Activated CD4-positive, alpha-beta memory T cell treated with anti-CD3 and anti-CD28 coated beads for 36 hours (primary cell): ENCODE data around the gene ELFN2. TPM values are rescaled to one million over a fixed set of nuclear protein-coding genes. Genes with fewer than 3 reads are reported as not detected.

Experiments
- CTCF ChIA-PET: fragments of 350-600 bp; sonication (Branson Sonifier 250); formaldehyde crosslinking; loops from one replicate; lab custom pipeline; 2021; ENCODE audit warnings: antibody characterized with exemption, inconsistent platforms; lab: Charles Lee
- POLR2A ChIA-PET: fragments of 350-600 bp; sonication (Branson Sonifier 250); formaldehyde crosslinking; loops from one replicate; lab custom pipeline; 2021; ENCODE audit warnings: antibody characterized with exemption; lab: Charles Lee
- DNase-seq: peaks from one replicate; pipeline ENCODE4 v3.0.0-alpha.2; 2020
- H3K27ac Mint-ChIP-seq: one replicate; pipeline ENCODE4 v1.8.0; 2021; ENCODE audit warnings: mixed read lengths
- H3K27me3 Mint-ChIP-seq: one replicate; pipeline ENCODE4 v1.8.0; 2021; ENCODE audit warnings: mixed read lengths
- H3K36me3 Mint-ChIP-seq: one replicate; pipeline ENCODE4 v1.8.0; 2021; ENCODE audit warnings: mixed read lengths
- H3K4me1 Mint-ChIP-seq: one replicate; pipeline ENCODE4 v1.8.0; 2021; ENCODE audit warnings: low read depth, mixed read lengths
- H3K4me3 Mint-ChIP-seq: one replicate; pipeline ENCODE4 v1.8.0; 2021; ENCODE audit warnings: mild to moderate bottlenecking, mixed read lengths
- H3K9me3 Mint-ChIP-seq: one replicate; pipeline ENCODE4 v1.8.0; 2021; ENCODE audit warnings: mixed read lengths
- intact Hi-C: fragments of 100-400 bp; cut with micrococcal nuclease; formaldehyde crosslinking; loops from one replicate; pipeline ENCODE4 v1.15.1; 2023
- total RNA-seq, 2 experiments: library from RNA; stranded (reverse); gene quantifications; one replicate each; pipeline ENCODE4 v1.2.3, GENCODE V29; 2021

Gene ELFN2
- total RNA-seq, 2 experiments from 2014 or later, result 0.39 to 0.57 TPM

DNA sequence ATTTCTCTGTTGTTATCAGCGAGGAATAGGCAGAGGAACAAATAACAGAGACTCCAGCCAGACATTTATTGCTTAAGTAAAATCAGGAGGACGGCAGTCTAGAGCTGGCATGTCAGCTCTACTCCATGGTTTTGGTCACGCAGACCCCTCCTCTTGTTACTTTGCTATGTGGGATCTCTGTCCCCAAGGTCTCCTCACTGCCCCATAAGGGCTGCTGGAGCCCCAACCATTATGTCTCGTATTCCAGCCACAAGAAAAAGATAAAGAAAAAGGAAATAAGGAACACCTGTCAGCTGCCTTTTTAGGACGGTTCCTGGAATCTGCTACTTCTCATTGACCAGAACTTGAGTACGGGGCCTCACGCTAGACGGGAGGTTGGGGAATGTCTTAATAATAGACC lies 70.4 kb downstream of the ELFN2 start:
- intact Hi-C loops, result no loop called here
- Mint-ChIP-seq H3K36me3 (no peaks in the 10 kb centered on the region), H3K27ac (no peak overlapping the region), H3K4me1 (no peaks in the 10 kb centered on the region), H3K4me3 (no peak overlapping the region), H3K9me3 (no peaks in the 10 kb centered on the region), H3K27me3 (no peaks in the 10 kb centered on the region)
- ChIA-PET CTCF (no interaction called here), POLR2A (no interaction called here)
- no peak for DNase-seq

DNA sequence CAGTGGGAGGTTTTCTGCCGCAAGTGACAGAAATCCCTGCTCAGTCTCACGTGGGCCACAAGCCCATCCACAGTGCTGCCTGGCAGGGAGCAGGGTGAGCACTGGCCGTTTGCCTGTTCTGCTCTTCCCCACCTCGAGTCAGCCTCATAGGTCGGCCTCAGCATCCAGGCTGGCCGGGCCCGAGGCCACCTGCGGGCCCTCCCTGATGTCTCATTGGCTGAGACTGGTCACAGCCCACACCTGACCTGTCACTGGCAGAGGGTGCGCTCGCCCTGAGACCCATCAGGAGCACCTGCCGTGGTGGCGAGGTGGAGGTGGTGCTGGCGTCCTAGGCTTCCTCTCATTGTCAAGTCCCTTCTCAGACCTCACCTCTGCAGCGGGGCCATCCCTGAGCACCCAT lies 72.1 kb downstream of the ELFN2 start:
- H3K4me1 Mint-ChIP-seq, result no peaks in the 10 kb centered on the region
- H3K9me3 Mint-ChIP-seq, result no peaks in the 10 kb centered on the region
- no peak for DNase-seq
- intact Hi-C loops, result no loop called here
- no peaks in the 10 kb centered on the region for H3K27me3 Mint-ChIP-seq
- no peaks in the 10 kb centered on the region for H3K36me3 Mint-ChIP-seq
- H3K27ac Mint-ChIP-seq, result no peak overlapping the region
- ChIA-PET CTCF (no interaction called here), POLR2A (no interaction called here)
- H3K4me3 Mint-ChIP-seq, result no peak overlapping the region

DNA sequence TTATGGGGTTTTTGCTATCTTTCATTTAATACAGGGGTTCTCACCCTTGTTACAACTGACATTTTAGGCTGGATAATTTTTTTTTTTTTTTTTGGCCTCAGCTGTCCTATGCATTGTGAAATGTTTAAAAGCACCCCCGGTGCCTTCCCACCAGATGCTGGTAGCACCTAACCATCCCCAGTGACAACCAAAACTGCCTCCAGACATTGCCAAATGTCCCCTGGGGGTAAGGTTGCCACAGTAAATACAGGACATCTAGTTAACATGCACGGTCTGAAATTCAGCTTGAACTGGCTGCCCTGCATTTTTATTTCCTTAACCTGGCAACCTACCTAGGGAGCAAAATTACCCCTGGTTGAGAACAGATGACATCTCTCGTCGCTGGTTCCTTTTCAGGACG lies 72.6 kb downstream of the ELFN2 start:
- DNase-seq, result no peak
- ChIA-PET POLR2A (no interaction called here), CTCF (no interaction called here)
- intact Hi-C loops, result no loop called here
- Mint-ChIP-seq H3K4me3 (no peak overlapping the region), H3K27ac (no peak overlapping the region), H3K27me3 (no peaks in the 10 kb centered on the region), H3K9me3 (no peaks in the 10 kb centered on the region), H3K4me1 (no peaks in the 10 kb centered on the region), H3K36me3 (no peaks in the 10 kb centered on the region)

DNA sequence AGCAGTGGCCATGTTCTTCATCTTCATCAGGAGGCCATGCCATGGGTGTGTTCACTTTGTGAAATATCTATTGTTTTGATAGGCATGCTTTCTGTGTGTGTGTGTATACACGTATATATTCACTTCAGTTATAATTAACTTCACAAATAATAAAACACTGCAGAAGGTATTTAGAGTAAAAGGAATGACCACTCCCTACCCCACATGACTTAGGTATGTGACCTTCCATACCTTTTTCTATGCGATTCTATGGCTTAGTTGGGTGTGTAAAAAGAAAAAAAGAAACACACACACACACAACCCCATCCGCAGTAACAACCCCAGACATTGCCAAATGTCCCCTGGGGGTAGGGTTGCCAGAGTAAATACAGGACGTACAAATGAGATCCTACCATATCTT lies 73.0 kb downstream of the ELFN2 start:
- no peak overlapping the region for H3K27ac Mint-ChIP-seq
- no peak overlapping the region for H3K4me3 Mint-ChIP-seq
- H3K27me3 Mint-ChIP-seq, result no peaks in the 10 kb centered on the region
- intact Hi-C loops, result no loop called here
- no peaks in the 10 kb centered on the region for H3K4me1 Mint-ChIP-seq
- no peak for DNase-seq
- POLR2A ChIA-PET, result no interaction called here
- CTCF ChIA-PET, result no interaction called here
- H3K9me3 Mint-ChIP-seq, result no peaks in the 10 kb centered on the region
- H3K36me3 Mint-ChIP-seq, result no peaks in the 10 kb centered on the region

DNA sequence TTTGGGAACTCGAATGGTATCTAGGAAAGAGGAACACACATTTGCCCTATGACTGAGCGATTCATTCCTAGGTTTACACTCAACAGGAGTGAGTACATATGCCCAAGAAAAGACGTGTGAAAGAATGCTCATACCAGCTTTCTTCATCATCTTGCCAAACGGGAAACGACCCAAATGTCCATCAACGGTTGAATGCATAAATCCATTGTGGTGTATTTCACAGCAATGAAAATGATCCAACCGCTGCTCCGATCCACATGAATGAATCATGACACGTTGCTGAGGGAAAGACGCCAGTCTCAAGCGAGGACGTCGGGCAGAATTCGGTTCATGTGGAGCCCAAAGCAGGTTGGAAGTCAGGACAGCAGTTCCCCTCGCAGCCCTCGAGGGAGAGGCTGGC lies 73.4 kb downstream of the ELFN2 start:
- Mint-ChIP-seq H3K4me1 (no peaks in the 10 kb centered on the region), H3K27ac (no peak overlapping the region), H3K36me3 (no peaks in the 10 kb centered on the region), H3K4me3 (no peak overlapping the region), H3K9me3 (no peaks in the 10 kb centered on the region), H3K27me3 (no peaks in the 10 kb centered on the region)
- CTCF ChIA-PET, result no interaction called here
- POLR2A ChIA-PET, result no interaction called here
- no peak for DNase-seq
- intact Hi-C loops, result no loop called here

DNA sequence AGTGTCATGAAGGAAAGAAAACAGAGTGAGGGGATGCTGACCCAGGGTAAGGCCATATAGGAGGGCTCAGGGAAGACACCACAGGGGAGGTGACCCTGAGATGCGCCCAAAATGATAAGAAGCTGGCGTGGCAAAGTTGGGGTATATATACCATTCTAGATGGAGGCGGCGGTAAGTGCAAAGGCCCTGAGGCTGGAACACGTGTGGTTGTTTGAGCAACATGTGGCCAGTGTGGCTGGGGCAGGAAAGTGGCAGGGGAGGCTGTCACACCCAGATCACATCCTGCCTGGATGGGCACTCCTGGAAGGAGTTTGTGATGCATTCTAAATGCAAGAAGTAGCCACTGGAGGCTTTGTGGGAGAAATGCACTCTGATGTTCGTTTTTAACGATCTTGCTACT lies 74.8 kb downstream of the ELFN2 start:
- intact Hi-C loops, result no loop called here
- H3K27ac Mint-ChIP-seq, result no peak overlapping the region
- DNase-seq, result no peak
- no peaks in the 10 kb centered on the region for H3K36me3 Mint-ChIP-seq
- no peaks in the 10 kb centered on the region for H3K4me1 Mint-ChIP-seq
- no peak overlapping the region for H3K4me3 Mint-ChIP-seq
- no peaks in the 10 kb centered on the region for H3K9me3 Mint-ChIP-seq
- H3K27me3 Mint-ChIP-seq, result no peaks in the 10 kb centered on the region
- POLR2A ChIA-PET, result interaction anchor here (0.6 kb wide), 1 partner anchor 109 kb away, joined by 3 read pairs; no protein-coding TSS in a partner anchor
- CTCF ChIA-PET, result no interaction called here

DNA sequence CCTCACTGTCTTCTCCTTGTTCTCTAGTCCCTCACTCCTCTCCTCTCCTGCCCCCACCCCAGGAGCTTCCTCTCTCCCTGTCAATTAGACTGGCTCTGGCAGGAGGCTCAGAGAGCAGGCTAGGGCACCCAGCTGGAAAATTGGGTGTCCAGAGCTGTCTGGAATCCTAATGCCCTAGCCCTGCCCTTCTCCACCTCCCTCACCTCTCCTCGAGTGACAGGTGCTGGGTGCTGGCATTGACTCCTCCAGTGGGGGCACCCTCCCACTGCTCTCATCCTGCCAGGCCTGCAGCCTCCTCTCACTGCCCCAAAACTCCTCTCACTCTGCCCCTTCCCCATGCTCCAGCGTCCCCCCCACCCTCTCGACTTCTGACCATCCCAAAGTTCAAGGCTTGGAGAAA lies 76.0 kb downstream of the ELFN2 start:
- H3K27ac Mint-ChIP-seq, result no peak overlapping the region
- no peaks in the 10 kb centered on the region for H3K27me3 Mint-ChIP-seq
- no peak for DNase-seq
- H3K4me1 Mint-ChIP-seq, result no peaks in the 10 kb centered on the region
- no peaks in the 10 kb centered on the region for H3K9me3 Mint-ChIP-seq
- no peaks in the 10 kb centered on the region for H3K36me3 Mint-ChIP-seq
- POLR2A ChIA-PET, result no interaction called here
- H3K4me3 Mint-ChIP-seq, result no peak overlapping the region
- intact Hi-C loops, result no loop called here
- CTCF ChIA-PET, result interaction anchor here (0.9 kb wide), 1 partner anchor 11 kb away, joined by 3 read pairs; no protein-coding TSS in a partner anchor

DNA sequence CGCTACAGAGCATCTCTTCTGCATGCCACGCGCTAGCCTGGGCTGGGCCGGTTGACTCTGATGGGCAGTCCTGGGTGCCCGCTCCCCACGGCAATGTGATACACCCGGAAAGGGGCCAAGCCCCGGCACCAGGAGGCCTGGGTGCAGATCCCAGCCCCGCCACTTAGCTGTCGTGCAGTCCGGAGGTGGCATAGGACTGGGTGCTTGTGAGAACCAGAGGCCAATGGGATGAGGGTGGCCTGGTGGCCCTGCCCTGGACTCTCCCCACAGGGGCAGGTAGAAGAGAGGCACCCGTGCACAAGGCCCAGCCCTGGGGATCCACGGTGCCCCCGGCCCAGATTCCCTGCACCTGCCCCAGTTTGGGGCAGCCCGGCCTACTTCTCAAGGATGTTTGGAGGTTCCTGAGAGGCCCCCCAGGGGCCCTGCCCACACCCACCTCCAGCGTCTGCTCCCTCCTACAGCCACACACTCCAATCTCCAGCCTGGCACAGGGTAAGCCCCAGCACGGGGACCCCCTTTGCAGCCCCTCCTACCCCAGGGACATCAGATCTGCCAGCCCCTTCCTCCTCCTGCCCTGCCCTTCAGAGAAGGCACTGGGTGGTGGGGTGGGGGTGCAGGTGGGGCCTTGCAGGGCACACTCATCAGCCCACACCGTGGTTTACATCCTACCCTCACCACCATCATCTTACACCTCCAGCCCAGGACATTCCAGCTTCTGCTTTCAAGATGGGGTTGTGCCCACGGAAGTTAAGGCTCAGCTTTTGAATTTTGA lies 78.0 kb downstream of the ELFN2 start:
- intact Hi-C loops, result no loop called here
- Mint-ChIP-seq H3K27me3 (peaks cover 8% of the 10 kb centered on the region), H3K4me1 (no peaks in the 10 kb centered on the region), H3K4me3 (no peak overlapping the region), H3K9me3 (no peaks in the 10 kb centered on the region), H3K36me3 (no peaks in the 10 kb centered on the region), H3K27ac (no peak overlapping the region)
- ChIA-PET POLR2A (no interaction called here), CTCF (no interaction called here)
- DNase-seq, result no peak

DNA sequence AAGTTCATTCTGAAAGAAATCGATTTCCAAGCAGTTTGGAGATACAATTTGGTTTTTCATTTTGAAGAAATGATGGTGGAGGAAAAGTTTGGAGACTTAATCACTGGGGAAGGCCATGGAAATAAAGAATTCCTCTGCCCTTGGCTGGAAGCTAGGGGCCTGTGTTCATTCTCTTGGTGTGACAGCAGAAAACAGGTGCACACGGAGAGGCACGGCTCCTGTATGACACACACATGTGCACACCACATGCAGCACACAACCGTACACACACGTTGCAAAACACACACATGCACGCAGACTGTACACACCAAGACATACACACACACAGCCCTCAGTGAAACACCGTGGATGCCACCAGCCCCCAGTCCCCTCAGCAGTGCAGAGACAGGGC lies 80.8 kb downstream of the ELFN2 start:
- Mint-ChIP-seq H3K9me3 (no peaks in the 10 kb centered on the region), H3K27me3 (peaks cover 8% of the 10 kb centered on the region)

DNA sequence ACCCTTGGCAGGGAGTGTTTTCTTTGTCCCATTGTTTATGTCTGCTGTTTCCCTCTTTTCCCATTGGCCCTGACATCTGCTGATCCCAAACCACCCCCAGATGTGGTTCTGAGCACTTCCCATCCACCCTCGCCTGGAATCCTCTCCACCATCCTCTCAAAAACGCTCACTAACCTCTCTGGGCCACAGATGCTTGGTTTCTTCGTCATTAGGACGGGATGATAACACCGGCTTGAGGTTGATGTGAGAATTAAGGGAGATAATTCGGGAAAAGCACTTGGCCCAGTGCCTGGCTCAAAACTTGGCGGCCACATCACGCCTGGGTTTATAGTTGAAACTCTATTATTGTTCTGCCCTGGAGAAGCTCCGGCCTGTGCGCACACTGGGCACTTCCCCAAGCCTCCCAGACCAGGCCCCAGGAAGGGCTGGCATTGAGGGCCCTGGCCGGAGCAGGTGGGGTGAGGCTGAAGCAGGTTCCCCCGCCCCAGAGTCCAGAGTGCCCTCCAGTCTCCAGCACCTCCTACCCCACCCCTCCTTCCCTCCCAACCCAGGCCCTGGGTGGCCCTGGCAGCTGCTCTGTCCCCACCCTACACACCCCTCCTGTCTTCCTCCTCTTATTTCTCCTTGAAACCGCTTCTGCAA lies 81.3 kb downstream of the ELFN2 start:
- intact Hi-C loops, result no loop called here
- Mint-ChIP-seq H3K27ac (no peak overlapping the region), H3K4me1 (no peaks in the 10 kb centered on the region), H3K9me3 (no peaks in the 10 kb centered on the region), H3K4me3 (no peak overlapping the region), H3K27me3 (peaks cover 8% of the 10 kb centered on the region), H3K36me3 (no peaks in the 10 kb centered on the region)
- DNase-seq, result no peak
- POLR2A ChIA-PET, result no interaction called here
- CTCF ChIA-PET, result no interaction called here

More for the DNA sequence above, 80.8 kb downstream of the ELFN2 start:
- Mint-ChIP-seq H3K4me3 (no peak overlapping the region), H3K27ac (no peak overlapping the region), H3K4me1 (no peaks in the 10 kb centered on the region), H3K36me3 (no peaks in the 10 kb centered on the region)
- intact Hi-C loops, result no loop called here
- CTCF ChIA-PET, result no interaction called here
- POLR2A ChIA-PET, result no interaction called here
- DNase-seq, result no peak

DNA sequence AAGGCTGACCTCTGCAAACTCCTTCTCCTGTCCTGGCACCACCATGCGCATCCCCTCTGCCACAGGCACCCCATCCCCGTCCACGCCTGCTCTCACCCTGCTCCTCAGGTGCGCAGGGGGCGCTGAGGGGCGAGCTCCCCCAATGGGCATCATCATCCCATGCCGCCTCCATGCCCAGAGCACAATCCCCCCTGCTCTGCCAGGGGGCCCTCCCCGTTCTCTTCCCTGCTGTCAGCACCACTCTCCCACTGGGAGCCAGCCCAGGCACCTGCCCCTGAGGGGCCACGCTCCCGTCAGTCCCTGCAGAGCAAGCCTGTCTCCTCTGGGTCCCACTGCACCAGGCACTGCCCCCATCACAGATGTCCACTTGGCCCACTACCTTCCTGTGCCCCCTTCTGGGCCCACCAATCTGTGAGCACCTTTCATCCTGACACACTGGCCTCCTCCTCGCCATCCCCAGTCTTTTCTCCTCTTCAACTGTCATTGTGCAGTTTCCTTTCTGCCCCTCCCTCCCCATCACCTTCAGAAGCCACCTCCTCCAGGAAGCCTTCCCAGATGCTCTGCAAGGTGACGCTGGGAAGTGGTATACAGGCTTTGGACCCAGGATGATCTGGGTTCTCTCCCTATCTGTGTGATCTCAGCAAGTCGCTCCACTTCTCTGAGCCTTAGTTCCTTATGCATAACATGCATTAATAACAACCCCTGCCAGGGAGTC lies 82.4 kb downstream of the ELFN2 start:
- Mint-ChIP-seq H3K4me3 (no peak overlapping the region), H3K27ac (no peak overlapping the region), H3K36me3 (no peaks in the 10 kb centered on the region), H3K27me3 (peaks cover 8% of the 10 kb centered on the region), H3K4me1 (no peaks in the 10 kb centered on the region), H3K9me3 (no peaks in the 10 kb centered on the region)
- intact Hi-C loops, result no loop called here
- DNase-seq, result no peak
- CTCF ChIA-PET, result no interaction called here
- POLR2A ChIA-PET, result no interaction called here

DNA sequence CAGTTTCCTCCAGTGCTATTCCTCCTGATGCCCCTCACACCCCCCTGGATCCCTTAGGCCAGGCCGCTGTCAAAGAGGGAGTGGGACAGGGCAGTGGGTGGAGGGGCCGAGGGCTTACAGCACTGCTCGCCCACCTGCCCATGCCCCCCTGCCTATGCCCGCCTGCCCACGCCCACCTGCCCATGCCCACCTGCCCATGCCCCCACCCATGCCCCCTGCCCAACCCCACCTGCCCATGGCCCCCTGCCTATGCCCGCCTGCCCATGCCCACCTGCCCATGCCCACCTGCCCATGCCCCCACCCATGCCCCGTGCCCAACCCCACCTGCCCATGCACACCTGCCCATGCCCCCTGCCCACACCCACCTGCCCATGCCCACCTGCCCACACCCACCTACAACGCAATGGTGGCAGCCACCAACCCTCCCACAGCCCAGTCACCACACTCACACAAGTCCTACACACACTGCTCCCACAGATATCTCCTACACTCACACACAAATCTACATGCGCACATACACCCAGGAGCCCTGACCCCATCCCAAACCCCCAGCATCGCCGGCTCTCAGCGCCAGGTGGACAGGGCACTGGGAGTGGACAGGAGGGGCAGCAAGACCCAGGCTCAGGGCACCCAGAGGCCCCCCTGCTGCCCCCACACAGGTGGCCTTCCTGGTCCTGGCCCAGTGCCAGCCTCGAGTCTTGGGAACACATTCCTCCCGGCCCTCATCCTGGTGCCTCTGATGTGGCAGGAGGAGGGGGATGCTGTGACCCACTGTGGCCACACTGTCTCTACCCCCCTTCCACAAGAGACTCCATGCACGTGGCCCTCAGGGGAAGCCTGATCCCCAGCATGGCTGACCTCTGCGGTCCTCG lies 83.2 kb downstream of the ELFN2 start:
- Mint-ChIP-seq H3K27ac (no peak overlapping the region), H3K4me3 (no peak overlapping the region), H3K36me3 (no peaks in the 10 kb centered on the region), H3K4me1 (no peaks in the 10 kb centered on the region), H3K27me3 (peaks cover 8% of the 10 kb centered on the region), H3K9me3 (no peaks in the 10 kb centered on the region)
- DNase-seq, result no peak
- intact Hi-C loops, result no loop called here
- CTCF ChIA-PET, result no interaction called here
- POLR2A ChIA-PET, result no interaction called here
